HG02763 (cell line): ENCODE measurements around the gene MYO6.

Experiments used
- ATAC-seq: cut with Tn5 transposase; IDR thresholded peaks from one replicate; pipeline ENCODE4 v1.9.1; 2021; ENCODE audit warnings: mild to moderate bottlenecking, moderate library complexity; ENCODE audit not compliant: unreplicated experiment

MYO6 gene

DNA sequence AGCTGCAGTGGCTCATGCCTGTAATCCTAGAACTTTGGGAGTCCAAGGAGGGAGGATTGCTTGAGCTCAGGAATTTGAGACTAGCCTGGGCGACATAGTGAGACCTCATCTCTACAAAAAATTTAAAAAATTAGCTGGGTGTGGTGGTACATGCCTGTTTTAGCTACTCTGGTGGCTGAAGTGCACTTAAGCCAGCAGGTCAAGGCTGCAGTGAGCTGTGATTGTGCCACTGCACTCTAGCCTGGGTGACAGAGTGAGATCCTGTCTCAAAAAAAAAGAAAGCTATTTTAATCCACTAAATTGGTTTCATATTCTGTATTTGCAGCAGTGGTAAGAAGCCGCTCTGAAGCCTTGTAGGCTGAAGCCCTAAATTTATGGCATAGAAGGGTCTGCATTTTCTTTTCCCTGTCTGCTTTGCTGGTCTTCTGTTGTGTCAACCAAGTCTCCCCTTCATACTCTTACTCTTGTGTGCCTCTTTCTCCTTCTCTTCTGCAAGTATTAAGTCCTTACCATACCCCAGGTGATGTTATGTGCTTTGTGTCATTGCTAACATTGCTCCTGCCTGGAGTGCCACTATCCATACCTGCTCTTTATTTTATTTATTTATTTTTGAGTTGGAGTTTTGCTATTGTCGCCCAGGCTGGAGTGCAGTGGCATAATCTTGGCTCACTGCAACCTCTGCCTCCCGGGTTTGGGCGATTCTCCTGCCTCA lies 70.9 kb downstream of the MYO6 start:
- no peak for ATAC-seq

DNA sequence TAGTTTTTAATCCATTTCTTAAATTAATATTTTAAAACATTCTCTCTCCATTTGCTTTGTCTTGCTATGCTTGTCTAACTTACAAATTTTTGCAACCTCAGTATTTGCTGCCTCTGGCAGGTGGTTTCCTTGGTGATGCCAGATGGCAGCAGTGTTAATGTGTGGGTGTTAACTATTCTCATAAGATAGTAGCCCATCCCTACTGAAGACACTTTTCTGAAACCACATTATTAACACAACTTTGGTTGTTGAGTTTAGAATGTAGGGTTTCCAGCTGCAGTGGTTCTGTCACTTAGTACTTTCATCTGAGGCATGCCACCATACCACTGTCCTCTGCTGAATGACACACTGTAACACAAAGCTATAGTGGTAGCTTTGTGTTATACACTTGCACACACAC lies 75.1 kb downstream of the MYO6 start:
- ATAC-seq: peak; percentile 80

DNA sequence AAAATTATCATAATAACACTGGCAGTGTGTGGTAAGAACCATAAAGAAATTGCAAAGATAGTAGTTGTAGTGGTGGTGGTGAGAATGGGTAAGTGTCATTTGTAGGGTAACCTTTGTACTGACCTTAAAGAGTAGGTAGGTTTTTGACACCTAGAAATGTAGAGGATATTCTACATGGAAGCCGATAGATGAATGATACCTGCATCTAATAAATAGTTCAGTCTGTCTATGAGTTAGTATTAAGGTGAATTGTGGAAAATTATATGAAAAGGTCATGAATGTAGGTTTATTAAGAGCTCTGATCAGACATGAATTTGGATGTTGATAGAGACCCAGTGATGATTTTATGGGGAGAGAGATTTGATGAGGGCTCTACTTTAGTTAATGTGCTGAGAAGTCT lies 78.1 kb downstream of the MYO6 start:
- no peak for ATAC-seq

DNA sequence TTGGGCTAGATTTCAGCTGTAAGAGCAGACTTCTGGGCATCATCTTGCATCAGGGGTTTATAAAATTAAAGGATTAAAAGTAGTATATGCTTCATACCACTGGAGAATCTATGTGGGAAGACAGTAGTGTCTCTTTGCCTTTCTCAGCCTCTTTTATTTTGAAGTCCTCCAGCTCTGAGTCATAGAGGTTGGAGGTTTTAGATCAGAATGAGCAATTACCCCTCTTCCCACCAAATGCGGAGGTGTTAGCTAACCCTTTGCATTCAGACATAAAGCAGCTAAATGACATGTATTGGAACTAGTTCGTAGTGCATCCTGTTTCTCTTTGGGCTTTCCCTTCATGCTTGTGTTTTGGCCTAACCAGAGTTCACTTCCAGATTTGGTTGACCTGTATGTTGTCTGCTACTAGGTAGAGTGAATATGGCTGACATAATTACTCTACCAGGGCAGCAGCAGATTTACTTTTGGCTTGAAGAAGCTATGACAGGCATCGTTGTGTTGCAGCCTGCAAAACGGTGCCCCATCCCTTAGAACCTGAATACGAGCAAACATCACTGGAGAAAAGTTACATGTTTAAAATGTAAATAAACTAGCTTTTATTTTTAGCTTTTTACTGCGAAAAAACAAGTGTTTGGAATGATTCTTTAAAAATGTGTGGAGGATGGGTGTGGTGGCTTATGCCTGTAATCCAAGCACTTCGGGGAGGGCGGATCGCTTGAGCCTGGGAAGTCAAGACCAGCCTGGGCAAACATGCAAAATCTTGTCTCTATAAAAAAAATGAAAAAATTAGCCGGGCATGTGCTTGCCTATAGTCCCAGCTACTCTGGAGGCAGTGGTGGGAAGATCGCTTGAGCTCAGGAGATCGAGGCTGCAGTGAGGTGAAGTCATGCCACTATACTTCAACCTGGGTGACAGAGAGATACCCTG lies 82.2 kb downstream of the MYO6 start:
- peak; percentile 76 for ATAC-seq

DNA sequence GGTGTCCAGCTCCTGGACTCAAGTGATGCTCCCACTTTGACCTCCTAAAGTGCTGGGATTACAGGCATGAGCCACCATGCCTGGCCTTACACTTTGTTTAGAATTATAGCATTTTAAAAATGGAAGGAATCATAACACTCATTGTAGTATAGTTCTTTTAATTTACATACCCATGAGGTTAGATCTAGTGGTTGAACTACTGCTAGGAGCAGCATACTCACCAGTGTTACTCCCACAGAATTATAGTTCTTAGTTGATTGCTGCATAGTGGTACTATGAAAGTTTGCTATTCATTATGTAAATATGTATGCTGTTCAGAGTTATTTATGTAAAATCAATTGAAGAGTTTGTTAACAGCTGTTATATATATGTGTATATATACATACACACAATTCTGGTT lies 85.4 kb downstream of the MYO6 start:
- no peak for ATAC-seq

DNA sequence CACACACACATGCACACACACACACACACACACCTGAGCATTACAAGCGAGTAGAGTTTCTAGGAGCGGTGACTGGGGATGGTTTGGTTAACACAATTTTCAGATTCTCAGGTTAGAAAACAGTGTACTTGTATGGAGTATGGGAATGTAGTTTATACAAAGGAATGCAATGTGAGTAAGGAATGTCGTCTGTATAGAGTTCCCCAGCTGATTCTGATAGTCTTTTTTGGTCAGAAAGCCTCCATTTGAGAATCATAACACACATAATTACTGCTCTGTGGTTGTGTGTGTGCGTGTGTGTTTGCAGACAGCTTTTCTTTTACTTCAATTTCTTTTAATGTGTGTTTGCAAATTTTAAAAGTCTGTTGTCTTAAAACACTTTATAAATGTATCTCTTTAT lies 93.2 kb downstream of the MYO6 start:
- ATAC-seq: no peak

DNA sequence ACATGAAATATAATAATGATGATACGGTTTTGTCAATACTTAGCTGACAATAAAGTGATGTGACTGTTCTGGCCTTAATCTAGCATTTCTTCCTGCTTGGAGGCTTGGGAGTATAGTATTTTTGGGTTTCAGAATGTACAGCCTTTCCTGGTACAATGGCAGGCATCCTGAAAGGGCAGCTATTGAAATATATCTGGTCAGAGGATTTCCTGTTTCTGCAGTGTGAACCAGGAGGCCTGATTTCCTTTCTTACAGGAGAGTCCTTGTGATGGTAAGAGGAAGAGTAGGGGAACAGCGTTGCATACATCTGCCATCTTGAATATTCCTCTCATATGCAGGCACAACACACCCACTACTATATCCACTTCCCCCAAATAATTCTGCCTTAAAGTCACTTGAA lies 93.7 kb downstream of the MYO6 start:
- ATAC-seq: no peak

DNA sequence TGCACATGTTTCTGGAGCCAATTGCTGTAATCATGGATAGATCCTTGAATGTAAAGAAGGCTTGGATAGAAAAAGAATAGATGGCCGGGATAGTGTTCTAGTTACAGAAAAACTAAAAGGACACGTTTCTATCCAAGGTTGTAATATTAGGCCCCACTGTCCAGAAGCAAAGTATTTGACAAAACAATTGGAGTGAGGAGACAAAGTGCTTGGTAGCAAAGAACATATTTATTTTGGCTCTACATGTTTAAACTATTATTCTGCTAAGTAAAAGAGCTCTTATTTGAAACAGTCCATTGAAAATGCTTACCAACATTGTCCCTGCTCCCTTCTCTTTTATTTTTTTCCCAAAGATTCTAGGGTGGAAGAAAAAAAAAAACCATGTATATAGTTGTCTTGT lies 94.4 kb downstream of the MYO6 start:
- ATAC-seq: no peak

DNA sequence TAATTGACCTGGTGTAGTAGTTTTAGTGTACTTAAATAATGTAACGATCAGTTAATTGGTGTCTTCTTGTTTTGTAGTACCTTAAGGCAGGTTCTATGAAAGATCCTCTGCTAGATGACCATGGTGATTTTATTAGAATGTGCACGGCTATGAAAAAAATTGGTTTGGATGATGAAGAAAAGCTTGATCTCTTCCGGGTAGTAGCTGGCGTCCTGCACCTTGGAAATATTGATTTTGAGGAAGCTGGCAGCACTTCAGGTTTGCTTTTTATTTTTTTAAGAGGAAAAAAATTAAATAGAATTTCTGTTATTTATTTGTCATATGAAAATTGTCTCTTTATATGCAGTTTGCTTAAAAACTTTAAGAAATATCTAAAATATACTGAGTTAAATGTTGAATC lies 99.2 kb downstream of the MYO6 start:
- no peak for ATAC-seq

DNA sequence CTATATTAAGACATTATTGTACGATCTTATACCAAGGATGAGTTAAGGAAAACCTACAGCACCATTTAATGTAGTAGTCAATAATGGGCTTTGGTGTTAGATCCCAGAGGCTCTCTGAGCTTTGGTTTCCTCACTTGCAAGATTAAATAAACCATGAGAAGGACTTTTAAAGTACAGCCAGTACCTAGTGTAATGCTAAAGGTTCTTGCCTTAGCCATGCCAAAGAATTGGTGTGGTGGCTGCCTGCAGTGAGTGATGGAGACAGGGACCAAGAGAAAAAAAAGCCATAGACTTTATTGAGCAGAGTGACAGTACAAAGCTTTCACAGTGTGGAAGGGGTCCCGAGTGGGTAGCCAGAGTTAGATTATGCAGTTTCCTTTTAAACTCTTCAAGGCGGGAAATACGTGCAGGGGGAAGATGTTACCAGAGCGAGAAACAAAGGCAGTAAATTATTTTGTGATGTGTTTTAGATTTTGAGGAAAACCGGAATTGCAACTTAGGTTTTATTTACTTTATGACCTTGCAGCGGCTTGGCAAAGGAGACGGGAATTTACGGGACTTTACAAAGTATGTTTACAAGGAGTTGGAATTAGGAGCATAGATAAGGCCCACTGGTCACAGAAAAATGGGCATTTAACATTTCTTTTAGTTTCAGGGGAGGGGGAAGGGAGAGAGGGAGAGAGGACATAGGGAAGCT lies 100.4 kb downstream of the MYO6 start:
- ATAC-seq: no peak

DNA sequence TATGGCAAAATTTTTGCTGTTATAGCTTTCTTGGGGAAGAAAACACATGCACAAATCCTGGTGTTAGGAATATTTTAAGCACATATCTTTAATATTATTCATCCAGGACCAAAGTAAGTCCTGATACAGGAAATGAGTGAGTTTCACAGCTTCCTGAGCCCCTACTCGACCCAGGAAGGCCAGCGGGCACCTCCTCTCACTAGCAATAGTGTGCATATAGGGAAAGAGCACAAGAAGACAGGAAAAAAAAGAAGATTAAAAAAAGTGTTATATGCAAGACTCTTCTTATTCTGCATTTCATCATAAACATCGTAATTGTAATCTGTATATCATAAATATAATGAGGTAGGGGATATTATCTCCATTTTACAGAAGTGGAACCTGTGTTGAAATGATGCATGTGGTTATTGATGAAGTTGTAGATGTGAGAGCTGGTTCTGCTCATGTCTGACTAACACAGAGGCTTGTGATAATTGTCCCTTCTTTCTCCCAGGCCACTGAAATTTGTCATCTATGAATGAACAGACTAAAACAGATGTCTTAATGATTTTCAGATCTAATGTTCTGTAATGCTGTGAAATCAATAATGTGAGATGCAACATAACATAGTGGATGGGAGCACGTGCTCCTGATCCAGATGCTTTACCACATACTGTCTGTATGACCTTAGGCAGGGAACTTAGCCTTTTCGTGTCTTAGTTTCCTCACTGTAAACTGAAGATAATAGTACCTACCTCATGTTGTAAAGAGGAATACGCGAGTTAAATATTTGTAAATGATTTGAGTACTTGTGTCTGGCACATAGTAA lies 101.2 kb downstream of the MYO6 start:
- ATAC-seq: no peak

DNA sequence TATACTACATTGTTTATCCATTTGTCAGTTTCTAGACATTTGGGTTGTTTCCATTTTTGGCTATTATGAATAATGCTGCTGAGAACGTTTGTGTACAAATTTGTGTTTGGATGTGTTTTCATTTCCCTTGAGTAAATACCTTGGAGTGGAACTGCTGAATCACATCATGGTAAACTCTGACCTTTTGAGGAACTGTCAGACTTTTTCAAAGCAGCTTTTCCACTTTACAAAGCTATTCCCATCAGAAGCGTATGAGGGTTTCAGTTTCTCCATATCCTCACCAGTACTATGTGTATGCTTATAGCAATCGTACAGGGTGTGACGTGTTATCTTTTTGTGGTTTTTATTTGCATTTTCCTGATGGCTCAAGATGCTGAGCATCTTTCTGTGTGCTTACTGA lies 103.7 kb downstream of the MYO6 start:
- no peak for ATAC-seq

DNA sequence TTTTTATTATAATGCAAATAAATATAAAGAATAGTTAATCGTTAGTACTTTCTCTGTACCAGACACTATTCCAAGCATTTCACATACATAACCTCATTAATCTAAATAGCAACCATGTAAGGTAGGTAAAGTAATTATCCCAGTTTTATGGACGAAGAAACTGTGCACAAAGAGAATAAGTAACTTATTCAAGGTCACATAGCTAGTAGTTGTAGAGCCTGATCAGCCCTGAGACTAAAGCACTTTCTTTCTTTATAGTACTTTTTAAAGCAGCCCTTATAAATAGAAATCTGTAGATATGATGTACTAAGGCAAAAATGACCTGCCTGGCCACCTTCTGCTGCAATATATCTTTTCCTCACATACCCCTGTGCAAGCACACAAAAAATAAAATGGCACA lies 104.8 kb downstream of the MYO6 start:
- ATAC-seq: no peak

DNA sequence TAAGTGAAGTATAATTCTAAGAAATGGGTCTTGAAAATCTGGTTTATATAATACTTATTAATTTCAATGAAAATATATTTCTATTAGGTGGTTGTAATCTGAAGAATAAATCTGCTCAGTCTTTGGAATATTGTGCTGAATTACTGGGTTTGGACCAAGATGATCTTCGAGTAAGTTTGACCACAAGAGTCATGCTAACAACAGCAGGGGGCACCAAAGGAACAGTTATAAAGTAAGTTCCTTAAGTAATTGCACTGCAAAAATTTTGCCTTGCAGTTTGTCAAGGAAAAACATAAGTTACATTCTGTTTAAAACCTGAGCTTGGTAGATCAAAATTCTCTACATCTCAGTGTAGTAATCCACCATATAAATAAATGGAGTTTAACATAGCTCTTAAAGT lies 106.0 kb downstream of the MYO6 start:
- ATAC-seq: no peak

DNA sequence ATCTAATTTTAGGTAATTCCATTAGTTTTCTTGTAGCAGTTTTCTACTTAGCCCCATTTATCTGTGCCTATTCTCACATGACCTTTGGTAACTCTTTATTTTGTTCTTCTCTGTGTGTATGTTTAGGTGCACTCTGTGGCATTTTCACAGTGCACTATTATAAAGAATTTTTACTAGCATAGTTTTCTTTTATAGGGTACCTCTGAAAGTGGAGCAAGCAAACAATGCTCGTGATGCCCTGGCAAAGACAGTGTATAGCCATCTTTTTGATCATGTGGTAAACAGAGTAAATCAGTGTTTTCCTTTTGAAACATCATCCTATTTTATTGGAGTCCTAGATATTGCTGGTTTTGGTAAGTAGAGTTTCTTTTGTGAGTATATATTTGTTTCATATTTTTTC lies 107.9 kb downstream of the MYO6 start:
- ATAC-seq: no peak

DNA sequence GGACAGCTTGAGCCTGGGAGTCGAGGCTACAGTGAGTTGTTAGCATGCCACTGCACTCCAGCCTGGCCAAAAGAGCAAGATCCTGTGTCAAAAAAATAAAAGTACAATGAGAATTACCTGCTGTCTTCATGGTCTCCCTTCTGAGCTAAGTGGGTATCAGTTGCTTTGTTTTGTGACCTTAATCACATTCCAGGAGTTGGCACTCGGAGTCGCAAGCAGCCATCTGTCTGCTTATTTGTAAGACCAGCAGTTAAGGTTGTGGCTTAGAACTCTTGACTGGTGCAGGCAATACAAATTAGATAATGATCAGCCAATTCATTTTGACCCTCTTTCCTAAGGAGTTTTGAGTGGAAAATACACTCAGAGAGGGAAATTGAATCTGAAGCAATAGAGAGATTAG lies 114.0 kb downstream of the MYO6 start:
- ATAC-seq: no peak

DNA sequence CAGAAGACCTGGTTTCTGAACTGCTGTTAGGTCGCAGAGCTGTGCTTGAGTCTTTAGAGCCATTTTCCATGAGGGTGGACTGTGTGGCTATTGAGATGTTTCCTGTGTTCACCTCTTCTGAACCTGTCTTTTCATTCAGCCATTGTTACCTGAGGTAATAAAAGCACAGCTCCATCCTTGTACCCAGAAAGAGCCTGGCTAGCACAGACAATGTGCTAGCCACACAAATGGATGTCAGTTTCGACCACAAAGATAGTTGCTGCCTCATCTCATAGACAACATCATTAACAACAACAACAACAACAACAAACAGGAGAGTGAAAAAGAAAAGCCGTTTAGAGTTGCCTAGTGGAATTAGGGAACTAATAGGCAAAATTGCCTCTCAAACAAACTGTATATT lies 114.7 kb downstream of the MYO6 start:
- no peak for ATAC-seq

DNA sequence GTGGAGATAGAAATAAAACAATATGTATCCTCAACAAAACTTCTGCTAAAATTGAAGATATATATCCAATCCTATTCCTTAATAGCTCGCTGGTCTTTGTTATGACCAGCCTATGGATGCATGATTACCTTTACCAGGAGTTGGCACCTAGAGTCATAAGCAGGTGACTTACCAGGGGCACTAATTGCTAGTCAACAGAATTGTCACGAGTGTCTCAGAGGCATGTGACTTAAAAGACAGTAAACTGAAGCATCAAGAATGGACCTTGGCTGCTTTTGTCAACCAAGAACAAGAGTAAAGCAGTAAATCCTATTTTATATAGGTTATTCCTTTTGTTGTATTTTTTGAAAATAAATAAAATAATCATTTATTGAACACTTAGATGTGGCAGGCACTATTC lies 115.4 kb downstream of the MYO6 start:
- no peak for ATAC-seq

DNA sequence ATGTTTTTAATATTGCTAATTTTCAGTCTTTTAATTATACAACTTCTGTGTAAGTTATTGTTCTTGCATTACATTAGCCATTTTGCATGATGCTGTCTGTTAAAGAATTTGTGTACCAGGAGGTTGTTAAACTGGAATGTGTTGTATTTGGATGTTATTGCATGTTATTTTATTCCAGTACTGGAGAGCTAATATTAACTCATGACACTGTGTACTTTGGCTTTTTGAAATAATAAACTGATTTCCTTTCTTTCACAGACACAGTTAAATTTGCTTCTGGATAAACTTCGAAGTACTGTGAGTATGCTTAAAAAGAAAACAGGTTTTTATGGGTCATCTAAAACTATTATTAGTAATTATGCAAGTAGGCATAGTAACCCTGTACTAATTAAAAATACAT lies 121.3 kb downstream of the MYO6 start:
- ATAC-seq: no peak

DNA sequence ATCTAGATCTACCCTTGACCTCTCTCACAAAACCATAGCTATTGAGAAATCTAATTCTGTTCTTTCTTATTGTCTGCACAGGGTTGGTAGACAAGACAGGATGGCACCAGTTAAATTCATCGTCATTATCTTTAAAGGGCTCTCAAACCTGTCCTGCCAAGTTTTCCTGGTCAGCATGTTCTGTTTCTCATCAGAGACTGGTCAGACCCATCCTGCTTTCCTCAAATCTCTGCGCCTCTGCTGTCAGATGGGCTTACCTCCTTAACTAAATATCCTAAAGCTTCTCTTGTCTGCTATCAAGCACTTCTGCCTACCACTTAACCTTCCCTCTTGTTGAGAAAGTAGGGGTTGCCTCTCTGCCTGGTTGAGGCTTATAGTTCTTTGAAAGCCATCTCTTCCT lies 125.2 kb downstream of the MYO6 start:
- no peak for ATAC-seq

DNA sequence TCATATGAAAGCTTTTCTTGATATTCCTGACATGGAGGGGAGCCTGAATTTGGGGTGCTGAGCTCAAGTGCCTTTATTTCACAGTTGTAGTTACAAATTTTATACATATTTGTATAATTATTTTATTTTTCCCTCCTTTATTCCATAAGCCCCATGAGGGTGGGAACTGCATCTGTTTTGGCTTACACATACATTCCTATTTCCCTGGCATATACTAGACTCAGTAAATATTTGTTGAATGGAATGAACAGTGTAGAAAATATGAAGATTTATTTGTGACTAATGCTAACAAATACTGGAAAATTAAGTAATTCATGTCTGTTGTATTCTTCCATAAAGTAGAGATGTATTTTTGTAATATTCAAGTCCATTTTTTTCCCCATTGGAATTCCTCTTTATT lies 127.1 kb downstream of the MYO6 start:
- no peak for ATAC-seq
